Measurements from ENCODE around the gene GNG7.

DNA sequence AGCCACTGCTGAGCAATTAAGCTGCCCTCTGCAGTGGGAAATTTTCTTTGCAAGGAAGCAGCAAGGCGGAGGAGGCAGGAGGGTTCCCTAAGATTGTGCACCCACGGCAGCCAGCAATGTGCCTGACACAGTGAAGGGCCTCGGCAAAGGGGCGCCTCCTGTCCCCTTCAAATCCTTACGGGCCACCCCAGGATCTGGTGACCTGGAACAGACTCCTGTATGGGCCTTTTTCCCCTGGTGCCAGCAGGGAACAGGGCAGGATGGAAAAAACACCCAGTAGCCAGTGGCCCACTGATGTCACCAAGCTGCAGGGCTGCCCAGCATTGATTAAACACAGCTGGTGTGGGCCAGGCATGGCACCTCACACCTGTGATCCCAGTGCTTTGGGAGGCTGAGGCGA, 86.7 kb downstream of the GNG7 start:
- TF ChIP-seq EZH2 (IDR thresholded peaks at IDR 0.05) (no peak), POLR2AphosphoS5 (IDR thresholded peaks at IDR 0.05; ENCODE audit: borderline replicate concordance, low read depth, low read length) (no peak), FOXP2 (optimal IDR thresholded peaks at IDR 0.05; ENCODE audit: control extremely low read depth, extremely low read length, insufficient read depth) (no peak)
